Adrenal gland (tissue), 12 donors: Measurements from ENCODE around the gene HOXD4. TPM values are rescaled to one million over a fixed set of nuclear protein-coding genes. Genes with fewer than 3 reads are reported as not detected.

Source experiments
- DNase-seq, 7 donors: peaks; one replicate each; pipeline ENCODE4 v3.0.0-alpha.2; 2019 to 2020
- H3K27ac ChIP-seq, 5 donors: fragments of 200-600 bp; sonication (generic) in 4 of 5; 1 replicate in 3 of 5; 2 replicates in 2 of 5; pipeline versions ENCODE4 v1.5.1 to v1.8.0; 2016 to 2020; ENCODE audit warnings: mild to moderate bottlenecking in 1 of 5
- H3K27me3 ChIP-seq: fragments of 200-600 bp; 2 replicates; pipeline ENCODE4 v1.8.0; 2021
- H3K36me3 ChIP-seq, 2 donors: fragments of 200-600 bp; replicated peaks in 1 of 2; 1 replicate in 1 of 2; 2 replicates in 1 of 2; pipeline versions ENCODE4 v1.5.1 to v1.8.0; 2018 to 2022
- H3K4me1 ChIP-seq, 2 donors: fragments of 200-600 bp; replicated peaks in 1 of 2; 1 replicate in 1 of 2; 2 replicates in 1 of 2; pipeline versions ENCODE4 v1.5.1 to v1.8.0; 2018 to 2021
- H3K4me3 ChIP-seq, 4 donors: fragments of 200-600 bp; sonication (generic) in 3 of 4; one replicate each; pipeline ENCODE4 v1.5.1; 2016 to 2018
- H3K9me3 ChIP-seq, 3 donors: fragments of 200-600 bp; sonication (generic) in 1 of 3; replicated peaks in 1 of 3; 1 replicate in 2 of 3; 2 replicates in 1 of 3; pipeline versions ENCODE4 v1.5.1 to v1.8.0; 2016 to 2021
- POLR2A ChIP-seq, 2 donors: fragments of 450-650 bp; IDR thresholded peaks; one replicate each; pipeline ENCODE4 v1.6.1; 2017; ENCODE audit warnings: antibody characterized with exemption in 2 of 2, mild to moderate bottlenecking in 2 of 2, moderate library complexity in 1 of 2
- WGBS, 4 donors: extraction: QIAGEN DNeasy Blood & Tissue Kit in 2 of 4; methylation state at CpG; one replicate each; pipeline versions ENCODE4 v1.1.5 to v1.1.7; 2013 to 2017; 5-methylcytosine and 5-hydroxymethylcytosine counted together
- intact Hi-C, 2 donors: fragments of 100-400 bp; cut with DNase I; formaldehyde crosslinking; loops; one replicate each; pipeline versions ENCODE4 v1.14.1 to v1.15.0; 2022 to 2023
- polyA plus RNA-seq, 3 donors: library from polyadenylated mRNA; stranded (reverse); fragments of 200-250 nt in 2 of 3; fragments of 350-450 nt in 1 of 3; fragmentation: Illumina TruSeq in 1 of 3; extraction: RNeasy Lipid Tissue Mini Kit (QIAGEN cat#74804) in 1 of 3; gene quantifications; one replicate each; pipeline ENCODE4 v1.2.3, GENCODE V29; 2013 to 2014
- total RNA-seq, 9 donors: library from RNA; depleted of rRNA in 4 of 9; stranded (reverse); fragments of >200 nt in 4 of 9; fragments of 120-200 nt in 1 of 9; fragmentation: NEBNext Ultra II Directional in 1 of 9; extraction: Animal tissue kit (Norgen Biotek cat#: 25700) in 1 of 9; gene quantifications; one replicate each; pipeline versions ENCODE4 v1.1.0 to v1.2.4, GENCODE V29; 2013 to 2023
- TF ChIP-seq, protein P1 (sequence below), 6 experiments: fragments of 450-650 bp in 4 of 6; fragments of 200-600 bp in 2 of 6; sonication (generic) in 1 of 6; IDR thresholded peaks; 1 replicate in 5 of 6; 2 replicates in 1 of 6; pipeline versions ENCODE4 v1.5.1 to v1.8.0; 2016 to 2021; ENCODE audit warnings: antibody characterized with exemption in 6 of 6, mild to moderate bottlenecking in 2 of 6, moderate library complexity in 1 of 6
- donor health status: healthy with polysubstance abuse.
- donor health status: Bipolar disorder and iron deficiency.
- donor health status: DM: yes; HTN: yes; CAD: no.
- donor health status: DM: no; HTN: no; CAD: no.
- donor health status: DM: no; HTN: no; CAD: no.
- donor health status: DM: yes; HTN: yes; CAD: no.

Gene HOXD4
- total and polyA plus RNA-seq, 12 donors, result 1.9 to 38.5 (median 9.3) TPM

- H3K36me3 ChIP-seq, result no peaks in the 10 kb centered on the region
- intact Hi-C loops, result no loop called here
- no peaks in the 10 kb centered on the region for H3K9me3 ChIP-seq
- 79 to 98% (median 88%) methylated on average over 2 of the region's 2 CpGs for WGBS, 4 donors
- peaks cover 7% of the 10 kb centered on the region for H3K27me3 ChIP-seq
- TF ChIP-seq, protein P1, sequence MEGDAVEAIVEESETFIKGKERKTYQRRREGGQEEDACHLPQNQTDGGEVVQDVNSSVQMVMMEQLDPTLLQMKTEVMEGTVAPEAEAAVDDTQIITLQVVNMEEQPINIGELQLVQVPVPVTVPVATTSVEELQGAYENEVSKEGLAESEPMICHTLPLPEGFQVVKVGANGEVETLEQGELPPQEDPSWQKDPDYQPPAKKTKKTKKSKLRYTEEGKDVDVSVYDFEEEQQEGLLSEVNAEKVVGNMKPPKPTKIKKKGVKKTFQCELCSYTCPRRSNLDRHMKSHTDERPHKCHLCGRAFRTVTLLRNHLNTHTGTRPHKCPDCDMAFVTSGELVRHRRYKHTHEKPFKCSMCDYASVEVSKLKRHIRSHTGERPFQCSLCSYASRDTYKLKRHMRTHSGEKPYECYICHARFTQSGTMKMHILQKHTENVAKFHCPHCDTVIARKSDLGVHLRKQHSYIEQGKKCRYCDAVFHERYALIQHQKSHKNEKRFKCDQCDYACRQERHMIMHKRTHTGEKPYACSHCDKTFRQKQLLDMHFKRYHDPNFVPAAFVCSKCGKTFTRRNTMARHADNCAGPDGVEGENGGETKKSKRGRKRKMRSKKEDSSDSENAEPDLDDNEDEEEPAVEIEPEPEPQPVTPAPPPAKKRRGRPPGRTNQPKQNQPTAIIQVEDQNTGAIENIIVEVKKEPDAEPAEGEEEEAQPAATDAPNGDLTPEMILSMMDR (IDR thresholded peaks at IDR 0.05), result no peak
- no peak for TF ChIP-seq POLR2A (IDR thresholded peaks at IDR 0.05)
- peaks cover 10 to 15% of the 10 kb centered on the region in 2 donors for H3K4me1 ChIP-seq
- DNase-seq, result no peak
- no peak overlapping the region for H3K27ac ChIP-seq
- no peak overlapping the region for H3K4me3 ChIP-seq
Measured at GRCh38 chr2:176184749-176185148, 33.4 kb downstream of the HOXD4 start.

GRCh38 chr2:176186024-176186423 is 34.7 kb downstream of the HOXD4 start:
- H3K4me3 ChIP-seq, result no peak overlapping the region
- H3K27me3 ChIP-seq, result peaks cover 10% of the 10 kb centered on the region
- no peaks in the 10 kb centered on the region for H3K9me3 ChIP-seq
- DNase-seq, result no peak
- no peak for TF ChIP-seq POLR2A (IDR thresholded peaks at IDR 0.05)
- H3K36me3 ChIP-seq, result no peaks in the 10 kb centered on the region
- intact Hi-C loops, result no loop called here
- WGBS, 4 donors, result 86 to 98% (median 88%) methylated on average over 1 to 2 of the region's 2 CpGs; no CpG with 5 or more reads in 1 of the 4 donors
- H3K4me1 ChIP-seq, result peaks cover 10 to 16% of the 10 kb centered on the region in 2 donors
- H3K27ac ChIP-seq, result no peak overlapping the region

- DNase-seq, result no peak
- Histone ChIP-seq H3K4me1 (peaks cover 10 to 16% of the 10 kb centered on the region in 2 donors), H3K27me3 (peaks cover 10% of the 10 kb centered on the region), H3K27ac (peak overlapping the region in 1 of 5 donors; percentile 14), H3K9me3 (no peaks in the 10 kb centered on the region), H3K36me3 (no peaks in the 10 kb centered on the region), H3K4me3 (peak overlapping the region in 3 of 4 donors; percentile 6 to 78 (median 36))
- no peak for TF ChIP-seq POLR2A (IDR thresholded peaks at IDR 0.05)
- TF ChIP-seq, protein P1 (IDR thresholded peaks at IDR 0.05), result no peak
- WGBS, 4 donors, result 8 to 12% (median 10%) methylated on average over 13 of the region's 13 CpGs
- intact Hi-C loops, result no loop called here
Measured at GRCh38 chr2:176187200-176187898, 36.0 kb downstream of the HOXD4 start.

GRCh38 chr2:176187899-176188773 is 36.8 kb downstream of the HOXD4 start, which contains the start of gene HOXD1:
TSS of gene HOXD1 (plus strand) at chr2:176188668. CDS start at chr2:176188802, 134 bp downstream.
- H3K4me3 ChIP-seq, result peak within 1 kb of the TSS; percentile 6 to 78 (median 51)
- peaks cover 10 to 16% of the 10 kb centered on the region in 2 donors for H3K4me1 ChIP-seq
- no peaks in the 10 kb centered on the region for H3K9me3 ChIP-seq
- intact Hi-C loops, result no loop called here
- H3K27ac ChIP-seq, result peak within 1 kb of the TSS in 2 of 5 donors; percentile 11 to 14
- DNase-seq, result peak in 6 of 7 donors; percentile 46 to 59 (median 51)
- H3K36me3 ChIP-seq, result no peaks in the 10 kb centered on the region
- TF ChIP-seq POLR2A (IDR thresholded peaks at IDR 0.05), result peak in 1 of 2 donors; percentile 35
- TF ChIP-seq, protein P1 (IDR thresholded peaks at IDR 0.05), result no peak
- H3K27me3 ChIP-seq, result peaks cover 11% of the 10 kb centered on the region
- 0 to 2% (median 1%) methylated on average over 18 to 68 of the region's 68 CpGs for WGBS, 4 donors
